Right lobe of liver (tissue), 5 donors: ENCODE results near the gene ARHGAP42. TPM values are rescaled to one million over a fixed set of nuclear protein-coding genes. Genes with fewer than 3 reads are reported as not detected.

Experiments used
- small RNA-seq, 2 experiments: library from RNA; depleted of rRNA; stranded (forward); fragments of <200 nt; gene quantifications; one replicate each; pipeline ENCODE3, GENCODE V24; 2016
- total RNA-seq, 6 experiments: library from RNA; depleted of rRNA in 2 of 6; stranded (reverse); fragments of >200 nt in 2 of 6; fragmentation: NEBNext Ultra II Directional in 3 of 6; extraction: Animal tissue kit (Norgen Biotek cat#: 25700) in 3 of 6; gene quantifications; one replicate each; pipeline versions ENCODE4 v1.1.0 to v1.2.4, GENCODE V29; 2016 to 2023
- donor health status: DM: no; HTN: no; CAD: no.
- donor health status: DM: no; HTN: no; CAD: no.
- donor health status: DM: no; HTN: yes; CAD: no.
- donor health status: DM: no; HTN: yes; CAD: no.

ARHGAP42 gene
- total RNA-seq, 6 experiments from 2014 or later, result 8.7 to 15.8 (median 13.1) TPM

Small RNA genes lying within 50 kb of the gene (small RNA-seq; reads per million reads assigned to genes)
- gene RN7SL222P, result 0 reads per million in 2 experiments
